GM18502 (cell line): ENCODE results near the gene ADCY1.

Experiments used
- ATAC-seq: cut with Tn5 transposase; IDR thresholded peaks from one replicate; pipeline ENCODE4 v1.9.1; 2021; ENCODE audit warnings: mild to moderate bottlenecking; ENCODE audit not compliant: unreplicated experiment, poor library complexity

Gene ADCY1

GRCh38 chr7:45704683-45705016 lies 130.5 kb downstream of the ADCY1 start:
- ATAC-seq = no peak

DNA sequence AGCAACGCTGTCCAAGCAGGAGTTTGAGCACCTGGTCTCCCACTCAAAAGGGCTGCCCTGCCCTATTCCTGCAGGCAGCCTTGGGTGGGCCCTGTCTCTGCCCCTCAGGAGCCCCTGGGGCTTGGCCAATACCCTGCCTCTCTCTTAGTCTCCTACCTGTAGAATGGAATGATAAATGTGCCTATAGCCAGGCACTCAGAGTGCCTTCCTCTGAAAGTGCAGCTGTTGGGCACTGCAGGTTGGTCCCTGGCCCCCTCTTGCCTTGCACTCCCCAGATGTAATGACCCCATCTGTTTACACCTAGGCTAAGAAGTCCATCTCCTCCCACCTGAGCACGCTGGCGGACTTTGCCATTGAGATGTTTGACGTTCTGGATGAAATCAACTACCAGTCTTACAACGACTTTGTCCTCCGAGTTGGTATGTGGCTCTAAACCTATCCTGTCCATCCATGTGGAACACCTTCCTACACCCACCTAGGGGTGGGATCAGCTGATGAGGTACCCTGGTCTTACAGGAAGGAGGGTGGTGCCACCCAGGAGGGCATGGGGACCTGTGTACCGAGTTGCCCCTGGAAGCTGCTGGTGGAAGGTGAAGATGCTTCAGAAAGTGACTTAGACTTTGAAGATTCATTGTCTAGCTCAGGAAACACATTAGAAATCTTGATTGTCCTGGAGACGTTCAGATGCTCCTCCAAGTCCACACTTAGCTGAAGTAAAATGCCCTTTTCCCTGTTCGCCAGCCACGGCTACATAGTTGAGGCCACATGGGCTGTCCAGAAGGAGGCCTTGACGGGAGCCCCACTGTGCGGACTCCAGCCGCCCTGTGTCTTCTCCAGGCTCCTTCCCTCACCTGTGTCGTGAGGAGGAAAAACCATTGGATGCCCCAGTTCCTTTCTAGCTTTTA lies 134.1 kb downstream of the ADCY1 start:
- ATAC-seq = no peak

GRCh38 chr7:45709168-45710042 lies 135.2 kb downstream of the ADCY1 start:
- no peak for ATAC-seq

GRCh38 chr7:45710271-45711160 lies 136.3 kb downstream of the ADCY1 start:
- no peak for ATAC-seq

- no peak for ATAC-seq
Observed at GRCh38 chr7:45711161-45711490, 137.0 kb downstream of the ADCY1 start.

GRCh38 chr7:45712057-45712689 lies 138.0 kb downstream of the ADCY1 start:
- no peak for ATAC-seq

DNA sequence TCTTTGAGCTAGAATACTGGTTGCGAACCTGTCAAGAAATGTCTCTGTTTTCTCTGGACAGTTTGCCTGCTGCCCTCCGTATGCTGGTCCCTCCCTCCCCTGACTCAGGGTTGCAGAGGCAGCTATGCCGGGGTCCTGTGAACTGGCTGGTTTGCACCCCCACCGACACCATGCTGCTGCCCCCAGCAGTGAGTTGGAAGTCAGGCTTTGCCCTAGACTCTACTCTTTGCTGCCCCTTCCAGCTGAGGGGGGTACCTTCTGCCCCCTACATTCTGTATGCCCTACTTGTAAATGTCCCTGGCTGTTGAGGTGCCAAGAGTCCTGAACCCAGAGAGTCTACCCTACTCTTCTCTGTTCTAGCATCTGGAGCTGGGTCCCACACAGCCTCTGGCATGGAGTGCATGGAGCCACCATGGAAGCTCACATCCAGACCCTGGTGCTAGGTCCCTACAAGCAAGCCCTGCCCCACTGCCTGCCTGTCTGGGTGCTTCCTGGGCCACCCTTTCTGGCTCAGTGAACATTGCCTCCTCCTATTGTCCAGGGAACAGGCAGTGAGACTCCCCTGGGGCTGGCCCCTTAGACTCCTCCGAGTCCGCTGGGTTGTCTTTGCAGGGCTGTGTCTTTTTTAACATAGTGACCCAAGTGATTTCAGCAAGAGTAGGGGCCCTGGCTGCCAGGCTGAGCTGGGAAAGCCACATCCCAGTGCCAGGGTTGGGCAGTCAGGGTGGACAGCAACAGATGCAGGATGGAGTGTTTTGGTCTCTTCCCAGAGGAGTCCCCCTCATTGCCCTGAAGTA lies 138.9 kb downstream of the ADCY1 start:
- no peak for ATAC-seq

GRCh38 chr7:45713669-45714520 lies 139.7 kb downstream of the ADCY1 start:
- no peak for ATAC-seq

- ATAC-seq = no peak
Observed at GRCh38 chr7:45714521-45714820, 140.3 kb downstream of the ADCY1 start.

DNA sequence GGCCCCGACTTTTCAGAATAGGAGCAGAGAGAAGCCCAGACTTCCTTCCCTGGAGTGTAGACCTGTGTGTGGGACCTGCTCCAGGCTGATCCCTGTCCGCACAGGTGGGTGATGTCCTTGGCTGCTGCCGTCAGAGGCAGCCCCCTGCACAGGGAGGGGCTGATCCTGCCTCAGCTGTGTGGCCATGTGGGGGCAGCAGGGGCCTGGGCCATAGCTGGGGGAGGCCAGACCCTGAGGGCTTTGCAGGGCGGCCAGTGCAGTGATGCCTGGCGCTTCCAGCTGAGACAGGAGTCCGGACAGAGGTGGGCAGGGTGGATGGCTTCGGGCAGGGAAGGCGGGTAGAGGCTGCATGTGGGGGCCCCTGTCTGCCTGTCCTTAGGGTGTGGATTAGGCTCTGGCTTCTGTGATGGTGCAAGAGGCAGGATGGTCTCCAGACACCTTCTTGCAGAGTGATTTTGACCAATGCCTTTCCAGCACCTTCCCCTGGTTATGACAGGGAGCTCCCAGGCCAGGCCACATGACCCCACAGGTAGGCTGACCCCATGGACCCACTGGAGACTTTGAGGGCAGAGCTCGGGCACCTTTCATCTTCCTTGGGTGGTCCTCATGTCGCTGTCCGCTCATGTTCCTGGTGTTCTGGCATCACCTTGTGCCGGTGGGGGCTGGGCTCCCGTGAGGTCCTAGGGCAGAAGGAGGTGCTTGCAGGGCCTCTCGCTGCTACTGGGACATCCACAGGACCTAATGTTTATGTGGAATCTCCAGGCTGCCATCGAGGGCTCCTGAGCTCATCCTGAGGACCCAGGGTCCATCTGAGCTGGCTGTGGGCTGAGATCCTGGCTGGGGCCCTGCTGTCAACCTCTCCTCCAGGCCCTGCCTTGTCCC lies 141.5 kb downstream of the ADCY1 start:
- ATAC-seq = no peak

DNA sequence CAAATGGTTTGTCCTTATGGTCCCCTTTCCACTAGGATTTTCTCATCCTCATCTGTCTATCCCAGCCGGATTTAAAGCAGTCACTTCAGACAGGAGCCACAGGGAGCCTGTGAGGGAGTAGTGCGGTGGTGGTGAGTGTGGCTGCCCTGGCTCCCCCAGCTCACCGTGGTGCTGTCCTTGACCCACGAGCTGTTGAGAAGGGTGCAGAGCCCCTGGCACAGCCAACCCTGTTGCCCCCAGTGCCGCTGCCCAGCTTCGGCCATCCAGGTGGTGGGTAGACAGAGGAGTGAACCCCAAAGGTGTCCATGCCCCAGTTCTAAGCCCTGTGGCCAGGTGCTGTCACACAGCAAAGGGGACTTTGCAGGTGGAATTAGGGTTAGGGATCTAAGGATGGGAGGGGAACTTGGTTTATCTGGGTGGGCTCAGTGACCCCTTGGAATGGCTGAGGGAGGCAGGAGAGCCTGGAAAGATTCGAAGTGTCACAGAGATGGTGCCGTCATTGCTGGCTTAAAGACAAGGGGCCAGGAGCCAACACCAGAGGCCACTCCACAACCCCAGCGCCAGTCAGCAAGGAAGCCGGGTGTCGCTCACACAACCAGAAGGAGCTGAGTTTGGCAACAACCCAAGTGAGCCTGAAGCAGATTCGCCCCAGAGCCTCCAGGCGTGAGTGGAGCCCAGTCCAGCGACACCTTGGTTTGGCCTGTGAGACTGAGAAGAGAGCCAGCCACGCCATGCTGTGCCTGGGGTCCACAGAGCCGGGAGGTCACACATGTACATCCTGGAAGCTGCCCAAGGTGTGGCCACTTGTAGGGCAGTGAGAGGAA lies 142.4 kb downstream of the ADCY1 start:
- no peak for ATAC-seq

DNA sequence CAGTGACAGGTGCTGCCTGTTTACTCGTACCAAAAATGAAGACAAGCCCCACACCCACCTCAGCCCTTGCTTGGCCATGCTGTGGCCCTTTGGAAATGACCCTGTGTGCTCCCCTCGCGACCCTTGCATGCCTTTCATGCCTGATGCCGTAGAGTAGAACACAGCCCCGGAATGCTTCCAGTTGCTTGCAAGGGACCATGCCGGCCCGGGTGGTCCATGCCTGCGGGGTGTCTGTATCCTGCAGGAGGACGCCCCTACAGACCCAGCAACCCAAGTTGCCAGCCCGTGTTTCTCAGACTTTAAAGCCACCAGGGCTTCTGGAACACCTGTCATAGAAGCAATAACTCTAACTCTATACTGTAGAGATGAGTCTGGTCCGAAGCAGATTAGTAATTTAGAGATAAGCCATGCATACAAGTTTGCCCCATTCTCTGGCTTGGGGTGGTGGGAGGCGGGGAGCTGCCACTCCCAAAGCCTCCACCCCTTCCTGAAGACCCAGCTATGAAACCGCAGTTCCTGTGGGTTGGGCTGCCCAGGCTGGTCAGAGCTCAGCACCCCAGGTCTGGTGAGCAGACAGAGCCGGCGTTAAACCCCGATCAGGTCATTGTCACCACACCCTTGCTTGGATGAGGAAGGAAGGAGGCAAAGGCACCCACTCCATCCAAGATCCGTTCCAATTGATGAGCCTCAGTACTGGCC lies 143.5 kb downstream of the ADCY1 start:
- ATAC-seq = no peak

DNA sequence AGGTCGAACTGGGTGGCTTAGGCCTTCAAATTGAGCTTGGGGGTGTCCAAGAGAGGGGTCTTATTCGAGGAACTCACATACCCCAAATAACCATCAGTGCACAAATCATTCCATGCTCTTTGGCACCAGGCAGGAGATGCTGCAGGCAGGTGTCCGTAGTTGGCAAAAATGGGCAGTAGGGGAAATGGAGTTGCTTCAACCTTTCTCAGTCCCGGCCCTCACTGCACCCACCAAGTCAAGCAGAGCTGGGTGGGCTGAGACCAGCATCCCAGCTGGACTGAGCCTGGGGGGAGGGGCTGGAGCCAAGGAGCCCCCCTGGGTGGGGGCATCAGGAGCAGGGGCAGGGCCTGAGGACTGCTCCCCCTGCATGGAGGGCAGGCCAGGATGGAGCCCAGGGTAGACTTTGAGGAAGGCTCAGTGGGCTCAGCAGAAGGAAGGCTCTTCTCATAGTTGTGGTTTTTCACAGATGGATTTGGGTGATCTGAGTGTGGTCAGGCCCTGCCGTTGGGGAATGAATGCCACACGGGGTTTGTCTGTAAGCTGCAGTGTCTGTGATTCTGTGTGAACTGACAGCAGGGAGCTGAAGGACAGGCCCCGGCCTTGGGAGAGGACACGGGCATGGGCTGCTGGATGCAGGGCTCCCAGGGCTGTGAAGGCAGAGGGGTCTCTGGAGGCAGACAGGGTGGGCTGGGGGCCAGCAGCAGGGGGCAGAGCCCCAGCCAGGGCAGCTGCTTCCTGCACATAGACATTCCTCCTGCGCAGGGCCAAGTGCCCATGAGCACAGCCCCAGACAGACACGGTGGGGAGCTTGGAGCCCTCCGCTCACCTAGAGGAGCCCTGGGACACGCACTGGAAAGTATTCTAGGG lies 144.5 kb downstream of the ADCY1 start:
- no peak for ATAC-seq

DNA sequence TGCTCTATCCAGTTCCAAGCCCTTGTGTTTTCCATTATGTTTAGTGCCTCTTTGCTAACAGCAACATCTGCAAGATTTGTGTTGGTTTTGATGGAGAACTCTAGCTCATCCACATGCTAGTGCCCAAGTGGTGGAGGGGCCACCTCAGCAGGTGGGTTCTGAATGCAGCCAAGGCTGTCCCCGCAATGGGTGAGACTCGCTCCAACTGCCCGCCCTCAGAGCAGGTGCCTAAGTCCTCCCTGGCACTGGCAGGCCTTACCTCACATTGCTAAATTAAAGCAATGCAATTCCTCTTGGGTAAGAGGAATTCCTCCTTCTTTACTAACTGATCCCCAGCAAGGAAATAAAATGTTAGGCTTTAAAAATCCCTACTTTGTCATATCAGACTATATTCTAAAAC lies 146.8 kb downstream of the ADCY1 start:
- ATAC-seq = no peak
